GM12878 (cell line): ENCODE data around the gene MSI2.

ENCODE experiments used
- CTCF ChIP-seq, 3 experiments: IDR thresholded peaks in 2 of 3; conservative IDR thresholded peaks in 1 of 3; 2 replicates each; pipeline ENCODE4 v1.5.1; 2011; ENCODE audit warnings: low read depth in 3 of 3, low read length in 3 of 3, mild to moderate bottlenecking in 3 of 3, control low read depth in 2 of 3, moderate library complexity in 2 of 3, inconsistent platforms in 1 of 3, mixed read lengths in 1 of 3; ENCODE audit not compliant: control insufficient read depth in 2 of 3, insufficient read depth in 1 of 3; ENCODE audit errors: extremely low read depth in 1 of 3
- POLR2A ChIP-seq: IDR thresholded peaks from 2 replicates; pipeline ENCODE4 v1.6.1; 2011; ENCODE audit warnings: low read depth, mild to moderate bottlenecking, low read length
- SPI1 ChIP-seq: IDR thresholded peaks from 2 replicates; pipeline ENCODE4 v1.6.1; 2011; ENCODE audit warnings: low read depth, mild to moderate bottlenecking, low read length, moderate library complexity, borderline replicate concordance; ENCODE audit not compliant: insufficient read depth
- SREBF2 ChIP-seq: IDR thresholded peaks from 2 replicates; pipeline ENCODE4 v1.6.1; 2012; ENCODE audit warnings: mild to moderate bottlenecking, low read length

- TF ChIP-seq CTCF (IDR thresholded peaks at IDR 0.05 in 2 of 3, conservative IDR thresholded peaks at IDR 0.05 in 1 of 3; ENCODE audit: control insufficient read depth in 2 of 3, extremely low read depth in 1 of 3, insufficient read depth in 1 of 3, low read depth in 3 of 3, low read length in 3 of 3), result no peak
- no peak for TF ChIP-seq SPI1
- TF ChIP-seq POLR2A, result no peak
- no peak for TF ChIP-seq SREBF2
Observed at GRCh38 chr17:57634713-57635465, 378.6 kb downstream of the MSI2 start.
